K562 (cell line): ENCODE data around the gene C9orf50. TPM values are rescaled to one million over a fixed set of nuclear protein-coding genes. Genes with fewer than 3 reads are reported as not detected.
A peak's percentile ranks its signal among the peaks of the same experiment; 100 is the strongest.

Source experiments
- ARID2 ChIP-seq: fragments of 450-650 bp; IDR thresholded peaks from 2 replicates; pipeline ENCODE4 v1.6.1; 2017; ENCODE audit warnings: antibody characterized with exemption, mild to moderate bottlenecking
- BCOR ChIP-seq: fragments of 450-650 bp; IDR thresholded peaks from 2 replicates; pipeline ENCODE4 v1.6.1; 2016
- CBX8 ChIP-seq: fragments of 200-600 bp; sonication (generic); IDR thresholded peaks from 2 replicates; pipeline ENCODE4 v1.6.1; 2012; ENCODE audit warnings: borderline replicate concordance, mixed run types, low read depth, mild to moderate bottlenecking, moderate library complexity, mixed read lengths, low read length, control low read depth, inconsistent platforms; ENCODE audit not compliant: poor library complexity, severe bottlenecking; ENCODE audit errors: extremely low read depth
- CREBBP ChIP-seq: IDR thresholded peaks from one replicate; pipeline ENCODE4 v1.6.1; 2012; ENCODE audit warnings: low read depth, mild to moderate bottlenecking, control low read depth, inconsistent platforms, low read length
- FOXK2 ChIP-seq, 2 experiments: fragments of 450-650 bp; IDR thresholded peaks in 1 of 2; conservative IDR thresholded peaks in 1 of 2; 2 replicates each; pipeline ENCODE4 v1.6.1; 2016; ENCODE audit warnings: low read depth in 2 of 2, mild to moderate bottlenecking in 1 of 2
- HLTF ChIP-seq: fragments of 450-650 bp; IDR thresholded peaks from 2 replicates; pipeline ENCODE4 v1.6.1; 2016
- NBN ChIP-seq: fragments of 450-650 bp; IDR thresholded peaks from 2 replicates; pipeline ENCODE4 v1.6.1; 2016; ENCODE audit warnings: low read depth, mild to moderate bottlenecking
- PHF8 ChIP-seq: fragments of 200-600 bp; sonication (generic); IDR thresholded peaks from 2 replicates; pipeline ENCODE4 v1.6.1; 2012; ENCODE audit warnings: mixed run types, mild to moderate bottlenecking, inconsistent platforms, low read length, moderate library complexity, borderline replicate concordance
- POLR2AphosphoS5 ChIP-seq: IDR thresholded peaks from 2 replicates; pipeline ENCODE4 v1.6.1; 2011; ENCODE audit warnings: mild to moderate bottlenecking, low read depth, low read length, moderate library complexity; ENCODE audit not compliant: control insufficient read depth, insufficient read depth
- PRDM10 ChIP-seq: fragments of 450-650 bp; IDR thresholded peaks from 2 replicates; pipeline ENCODE4 v1.6.1; 2018; ENCODE audit not compliant: partially characterized antibody
- SIRT6 ChIP-seq: IDR thresholded peaks from one replicate; pipeline ENCODE4 v1.6.1; 2012; ENCODE audit warnings: low read depth, mild to moderate bottlenecking, control low read depth, inconsistent platforms, low read length, moderate library complexity
- SRSF7 ChIP-seq: fragments of 200-400 bp; formaldehyde crosslinking; optimal IDR thresholded peaks from 2 replicates; pipeline ENCODE3; 2017; ENCODE audit warnings: mild to moderate bottlenecking, low read depth, low read length
- TCF3 ChIP-seq: sonication (generic); formaldehyde crosslinking; IDR thresholded peaks from 2 replicates; pipeline ENCODE4 v1.4.0; 2020; ENCODE audit warnings: mild to moderate bottlenecking, missing genetic modification reagents
- YBX1 ChIP-seq: fragments of 450-650 bp; IDR thresholded peaks from 2 replicates; pipeline ENCODE4 v1.7.1; 2016; ENCODE audit warnings: mild to moderate bottlenecking
- ZFP36 ChIP-seq: fragments of 150-350 bp; IDR thresholded peaks from 2 replicates; pipeline ENCODE4 v1.6.1; 2018; ENCODE audit warnings: low read length, low read depth; ENCODE audit not compliant: partially characterized antibody
- ZNF551 ChIP-seq: fragments of 250-450 bp; sonication (Bioruptor Pico); IDR thresholded peaks from 2 replicates; pipeline ENCODE4 v1.5.0; 2021; ENCODE audit warnings: mild to moderate bottlenecking, moderate library complexity
- ZNF780A ChIP-seq: fragments of 250-450 bp; sonication (Bioruptor Pico); IDR thresholded peaks from 2 replicates; pipeline ENCODE4 v1.5.0; 2021; ENCODE audit warnings: mild to moderate bottlenecking
- ZSCAN29 ChIP-seq: fragments of 450-650 bp; IDR thresholded peaks from 2 replicates; pipeline ENCODE4 v1.6.1; 2017
- polyA plus RNA-seq, 8 experiments: library from polyadenylated mRNA; depleted of rRNA in 4 of 8; stranded (reverse) in 5 of 8; unstranded in 3 of 8; fragments of >200 nt; fragmentation: Nextera tagmentation in 2 of 8; fragmentation: Illumina TruSeq in 1 of 8; extraction: Ambion mirVana in 2 of 8; extraction: Trizol in 1 of 8; gene quantifications; 2 replicates each; pipeline versions ENCODE4 v1.2.1 to v1.2.3, GENCODE V29; 2011 to 2014; ENCODE audit warnings: inconsistent platforms in 1 of 8, missing spikeins in 1 of 8
- total RNA-seq, 7 experiments: library from RNA; depleted of rRNA in 6 of 7; stranded (reverse); fragments of >200 nt in 6 of 7; fragmentation: Illumina TruSeq in 2 of 7; extraction: Trizol in 2 of 7; gene quantifications; 2 replicates each; pipeline versions ENCODE4 v1.2.1 to v1.2.3, GENCODE V29; 2011 to 2021; ENCODE audit warnings: low replicate concordance in 1 of 7
- TF ChIP-seq, protein P1 (sequence below): sonication (generic); formaldehyde crosslinking; IDR thresholded peaks from 2 replicates; pipeline ENCODE4 v1.8.0; 2022; ENCODE audit warnings: missing genetic modification reagents, mild to moderate bottlenecking, borderline replicate concordance
- TF ChIP-seq, protein P2 (sequence below): fragments of 450-650 bp; IDR thresholded peaks from 2 replicates; pipeline ENCODE4 v1.6.1; 2016; ENCODE audit warnings: antibody characterized with exemption
- TF ChIP-seq, protein P3 (sequence below): sonication (generic); formaldehyde crosslinking; IDR thresholded peaks from 2 replicates; pipeline ENCODE4 v1.9.0; 2022; ENCODE audit warnings: mild to moderate bottlenecking, missing genetic modification reagents

C9orf50 gene
- total and polyA plus RNA-seq, 9 of the 15 experiments (the other 6 are each of a cell fraction or from before 2014, with no cell fraction given), result not detected

DNA sequence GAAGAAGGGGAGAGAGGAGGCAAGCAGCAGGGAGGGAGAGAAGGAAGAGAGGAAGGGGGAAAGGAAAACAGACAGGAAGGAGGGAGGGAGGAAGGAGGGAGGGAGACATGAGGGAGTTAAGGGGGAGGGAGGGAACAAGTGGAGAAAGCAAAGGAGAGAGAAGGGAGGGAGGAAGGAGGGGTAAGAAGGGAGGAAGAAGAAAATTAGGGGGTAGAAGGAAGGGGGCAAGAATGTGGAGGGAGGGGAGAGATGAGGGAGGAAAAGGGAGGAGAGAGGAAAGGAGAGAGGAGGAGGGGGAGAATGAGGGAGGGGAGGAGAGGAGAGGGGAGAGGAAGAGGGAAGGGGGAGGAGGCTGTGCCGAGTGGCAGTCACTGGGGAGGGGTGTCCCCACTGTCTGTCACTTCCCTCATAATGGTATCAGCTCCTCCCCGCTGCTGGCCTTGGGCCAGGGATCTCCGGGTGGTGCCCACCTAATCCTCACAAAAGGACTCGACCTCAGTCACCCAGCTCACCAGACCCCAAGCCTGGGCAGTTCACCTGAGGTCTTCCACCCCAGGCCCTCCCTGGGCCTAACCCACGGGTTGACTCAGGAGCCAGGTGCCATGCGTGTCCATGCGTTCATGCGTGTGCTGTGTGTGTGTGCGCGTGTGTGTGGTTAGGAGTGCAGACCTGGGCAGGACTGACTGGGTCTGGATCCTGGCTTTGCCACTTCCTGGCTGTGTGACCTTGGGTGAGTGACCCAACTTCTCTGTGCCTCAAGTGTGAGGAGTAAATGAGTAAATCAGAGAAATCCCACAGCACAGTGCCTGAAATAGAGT, 18.1 kb downstream of the C9orf50 start (continued):
- TF ChIP-seq YBX1, result no peak
- TF ChIP-seq ZSCAN29, result no peak
- TF ChIP-seq ARID2, result 0 out of 2 replicates have a peak, but pooled peaks have one; percentile 21
- TF ChIP-seq FOXK2 (conservative IDR thresholded peaks at IDR 0.05 in 1 of 2, IDR thresholded peaks at IDR 0.05 in 1 of 2; ENCODE audit: low read depth in 2 of 2), result 0 out of 4 replicates have a peak, but pooled peaks of 1 of the 2 experiments have one; percentile 22
- no peak for TF ChIP-seq CBX8
- TF ChIP-seq, protein P1, sequence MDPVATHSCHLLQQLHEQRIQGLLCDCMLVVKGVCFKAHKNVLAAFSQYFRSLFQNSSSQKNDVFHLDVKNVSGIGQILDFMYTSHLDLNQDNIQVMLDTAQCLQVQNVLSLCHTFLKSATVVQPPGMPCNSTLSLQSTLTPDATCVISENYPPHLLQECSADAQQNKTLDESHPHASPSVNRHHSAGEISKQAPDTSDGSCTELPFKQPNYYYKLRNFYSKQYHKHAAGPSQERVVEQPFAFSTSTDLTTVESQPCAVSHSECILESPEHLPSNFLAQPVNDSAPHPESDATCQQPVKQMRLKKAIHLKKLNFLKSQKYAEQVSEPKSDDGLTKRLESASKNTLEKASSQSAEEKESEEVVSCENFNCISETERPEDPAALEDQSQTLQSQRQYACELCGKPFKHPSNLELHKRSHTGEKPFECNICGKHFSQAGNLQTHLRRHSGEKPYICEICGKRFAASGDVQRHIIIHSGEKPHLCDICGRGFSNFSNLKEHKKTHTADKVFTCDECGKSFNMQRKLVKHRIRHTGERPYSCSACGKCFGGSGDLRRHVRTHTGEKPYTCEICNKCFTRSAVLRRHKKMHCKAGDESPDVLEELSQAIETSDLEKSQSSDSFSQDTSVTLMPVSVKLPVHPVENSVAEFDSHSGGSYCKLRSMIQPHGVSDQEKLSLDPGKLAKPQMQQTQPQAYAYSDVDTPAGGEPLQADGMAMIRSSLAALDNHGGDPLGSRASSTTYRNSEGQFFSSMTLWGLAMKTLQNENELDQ (CRISPR knock-in tag), result no peak
- TF ChIP-seq POLR2AphosphoS5, result no peak
- TF ChIP-seq ZFP36, result peak; percentile 94
- peak; percentile 57; the same call in 1 of the 2 replicates for TF ChIP-seq NBN
- TF ChIP-seq, protein P2, sequence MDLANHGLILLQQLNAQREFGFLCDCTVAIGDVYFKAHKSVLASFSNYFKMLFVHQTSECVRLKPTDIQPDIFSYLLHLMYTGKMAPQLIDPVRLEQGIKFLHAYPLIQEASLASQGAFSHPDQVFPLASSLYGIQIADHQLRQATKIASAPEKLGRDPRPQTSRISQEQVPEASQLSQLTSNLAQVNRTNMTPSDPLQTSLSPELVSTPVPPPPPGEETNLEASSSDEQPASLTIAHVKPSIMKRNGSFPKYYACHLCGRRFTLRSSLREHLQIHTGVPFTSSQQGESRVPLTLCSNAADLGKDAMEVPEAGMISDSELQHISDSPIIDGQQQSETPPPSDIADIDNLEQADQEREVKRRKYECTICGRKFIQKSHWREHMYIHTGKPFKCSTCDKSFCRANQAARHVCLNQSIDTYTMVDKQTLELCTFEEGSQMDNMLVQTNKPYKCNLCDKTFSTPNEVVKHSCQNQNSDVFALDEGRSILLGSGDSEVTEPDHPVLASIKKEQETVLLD, result peak; percentile 29; the same call in 1 of the 2 replicates
- no peak for TF ChIP-seq TCF3 (CRISPR knock-in tag)
- peak; percentile 98 for TF ChIP-seq BCOR
- no peak for TF ChIP-seq SIRT6
- peak; percentile 10 for TF ChIP-seq CREBBP
- no peak for TF ChIP-seq ZNF780A (CRISPR knock-in tag)
- TF ChIP-seq PHF8, result no peak
- no peak for TF ChIP-seq SRSF7
- peak; percentile 41; the same call in 1 of the 2 replicates for TF ChIP-seq HLTF
- TF ChIP-seq, protein P3, sequence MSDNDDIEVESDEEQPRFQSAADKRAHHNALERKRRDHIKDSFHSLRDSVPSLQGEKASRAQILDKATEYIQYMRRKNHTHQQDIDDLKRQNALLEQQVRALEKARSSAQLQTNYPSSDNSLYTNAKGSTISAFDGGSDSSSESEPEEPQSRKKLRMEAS (CRISPR knock-in tag), result no peak
- TF ChIP-seq PRDM10, result peak; percentile 76
- no peak for TF ChIP-seq ZNF551 (CRISPR knock-in tag)
